ENCODE measurements around the gene SCAPER.
"Not testable (repeated sequence)": the region's sequence is repeated elsewhere in the genome, so short reads cannot be mapped to it uniquely, and the experiment has no call there.

The SCAPER gene

GRCh38 chr15:76904461-76905012, 603 bp downstream of the SCAPER start (continued):
- TF ChIP-seq, protein P1, sequence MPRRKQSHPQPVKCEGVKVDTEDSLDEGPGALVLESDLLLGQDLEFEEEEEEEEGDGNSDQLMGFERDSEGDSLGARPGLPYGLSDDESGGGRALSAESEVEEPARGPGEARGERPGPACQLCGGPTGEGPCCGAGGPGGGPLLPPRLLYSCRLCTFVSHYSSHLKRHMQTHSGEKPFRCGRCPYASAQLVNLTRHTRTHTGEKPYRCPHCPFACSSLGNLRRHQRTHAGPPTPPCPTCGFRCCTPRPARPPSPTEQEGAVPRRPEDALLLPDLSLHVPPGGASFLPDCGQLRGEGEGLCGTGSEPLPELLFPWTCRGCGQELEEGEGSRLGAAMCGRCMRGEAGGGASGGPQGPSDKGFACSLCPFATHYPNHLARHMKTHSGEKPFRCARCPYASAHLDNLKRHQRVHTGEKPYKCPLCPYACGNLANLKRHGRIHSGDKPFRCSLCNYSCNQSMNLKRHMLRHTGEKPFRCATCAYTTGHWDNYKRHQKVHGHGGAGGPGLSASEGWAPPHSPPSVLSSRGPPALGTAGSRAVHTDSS (tag by site-specific recombination; IDR thresholded peaks at IDR 0.05), result no peak
- TF ChIP-seq, protein P2, sequence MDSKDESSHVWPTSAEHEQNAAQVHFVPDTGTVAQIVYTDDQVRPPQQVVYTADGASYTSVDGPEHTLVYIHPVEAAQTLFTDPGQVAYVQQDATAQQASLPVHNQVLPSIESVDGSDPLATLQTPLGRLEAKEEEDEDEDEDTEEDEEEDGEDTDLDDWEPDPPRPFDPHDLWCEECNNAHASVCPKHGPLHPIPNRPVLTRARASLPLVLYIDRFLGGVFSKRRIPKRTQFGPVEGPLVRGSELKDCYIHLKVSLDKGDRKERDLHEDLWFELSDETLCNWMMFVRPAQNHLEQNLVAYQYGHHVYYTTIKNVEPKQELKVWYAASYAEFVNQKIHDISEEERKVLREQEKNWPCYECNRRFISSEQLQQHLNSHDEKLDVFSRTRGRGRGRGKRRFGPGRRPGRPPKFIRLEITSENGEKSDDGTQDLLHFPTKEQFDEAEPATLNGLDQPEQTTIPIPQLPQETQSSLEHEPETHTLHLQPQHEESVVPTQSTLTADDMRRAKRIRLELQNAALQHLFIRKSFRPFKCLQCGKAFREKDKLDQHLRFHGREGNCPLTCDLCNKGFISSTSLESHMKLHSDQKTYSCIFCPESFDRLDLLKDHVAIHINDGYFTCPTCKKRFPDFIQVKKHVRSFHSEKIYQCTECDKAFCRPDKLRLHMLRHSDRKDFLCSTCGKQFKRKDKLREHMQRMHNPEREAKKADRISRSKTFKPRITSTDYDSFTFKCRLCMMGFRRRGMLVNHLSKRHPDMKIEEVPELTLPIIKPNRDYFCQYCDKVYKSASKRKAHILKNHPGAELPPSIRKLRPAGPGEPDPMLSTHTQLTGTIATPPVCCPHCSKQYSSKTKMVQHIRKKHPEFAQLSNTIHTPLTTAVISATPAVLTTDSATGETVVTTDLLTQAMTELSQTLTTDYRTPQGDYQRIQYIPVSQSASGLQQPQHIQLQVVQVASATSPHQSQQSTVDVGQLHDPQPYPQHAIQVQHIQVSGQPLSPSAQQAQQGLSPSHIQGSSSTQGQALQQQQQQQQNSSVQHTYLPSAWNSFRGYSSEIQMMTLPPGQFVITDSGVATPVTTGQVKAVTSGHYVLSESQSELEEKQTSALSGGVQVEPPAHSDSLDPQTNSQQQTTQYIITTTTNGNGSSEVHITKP (tag by site-specific recombination; IDR thresholded peaks at IDR 0.05), result no peak
- TF ChIP-seq ZNF335 (tag by site-specific recombination; conservative IDR thresholded peaks at IDR 0.05) (peak; percentile 86), BCL11B (tag by site-specific recombination; IDR thresholded peaks at IDR 0.05; ENCODE audit: low read depth) (no peak), ZBTB48 (tag by site-specific recombination; IDR thresholded peaks at IDR 0.05) (0 out of 2 replicates have a peak, but pooled peaks have one; percentile 82), IKZF3 (tag by site-specific recombination; IDR thresholded peaks at IDR 0.05) (peak; percentile 82; the same call in 1 of the 2 replicates), ZBTB21 (tag by site-specific recombination; IDR thresholded peaks at IDR 0.05) (0 out of 2 replicates have a peak, but pooled peaks have one; percentile 42)

- ChIA-PET POLR2A (interaction anchor here (1.2 kb wide), 1 partner anchor 28 kb away, joined by 3 read pairs; the partner anchor contains the start of gene RCN2), CTCF (interaction anchor here (0.7 to 1.2 kb wide), 6 partner anchors 9 to 206 kb away, joined by 3 to 4 read pairs (median 3); no protein-coding TSS in a partner anchor)
- Histone ChIP-seq H3K36me3 (ENCODE audit: control insufficient read depth in 2 of 2, insufficient read depth in 1 of 2, low read length in 2 of 2) (no peaks in the 10 kb centered on the region; a peak in 1 of 3 replicates), H3K27ac (ENCODE audit: extremely low read depth, low read depth, low read length) (no peak overlapping the region), H3K4me1 (ENCODE audit: control insufficient read depth, insufficient read depth, low read length) (peaks cover 4% of the 10 kb centered on the region; the same call in 1 of the 2 replicates), H3K9me3 (ENCODE audit: control insufficient read depth, insufficient read depth, low read depth, low read length) (no peaks in the 10 kb centered on the region), H3K4me3 (ENCODE audit: low read depth, low read length) (no peak overlapping the region)
- TF ChIP-seq PRDM1 (tag by site-specific recombination; IDR thresholded peaks at IDR 0.05), result 0 out of 2 replicates have a peak, but pooled peaks have one; percentile 4
- no peak for TF ChIP-seq BCL11A (tag by site-specific recombination; IDR thresholded peaks at IDR 0.05; ENCODE audit: low read depth)
These were observed 1.9 kb downstream of the SCAPER start for GRCh38 chr15:76903251-76903681.

GRCh38 chr15:76901965-76902364, 3.2 kb downstream of the SCAPER start:
- no peaks in the 10 kb centered on the region; a peak in 1 of 3 replicates for H3K36me3 ChIP-seq (ENCODE audit: control insufficient read depth in 2 of 2, insufficient read depth in 1 of 2, low read length in 2 of 2)
- ChIA-PET POLR2A (no interaction called here), CTCF (interaction anchor here (1.0 to 1.2 kb wide), 3 partner anchors 31 to 61 kb away, joined by 3 to 6 read pairs (median 3); no protein-coding TSS in a partner anchor)
- H3K27ac ChIP-seq (ENCODE audit: extremely low read depth, low read depth, low read length), result no peak overlapping the region
- no peaks in the 10 kb centered on the region for H3K9me3 ChIP-seq (ENCODE audit: control insufficient read depth, insufficient read depth, low read depth, low read length)
- H3K4me3 ChIP-seq (ENCODE audit: low read depth, low read length), result no peak overlapping the region
- no peak for TF ChIP-seq ZBTB6 (tag by site-specific recombination; IDR thresholded peaks at IDR 0.05)
- TF ChIP-seq ZNF645 (tag by site-specific recombination; IDR thresholded peaks at IDR 0.05), result no peak
- TF ChIP-seq, protein P3, sequence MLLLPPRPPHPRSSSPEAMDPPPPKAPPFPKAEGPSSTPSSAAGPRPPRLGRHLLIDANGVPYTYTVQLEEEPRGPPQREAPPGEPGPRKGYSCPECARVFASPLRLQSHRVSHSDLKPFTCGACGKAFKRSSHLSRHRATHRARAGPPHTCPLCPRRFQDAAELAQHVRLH (tag by site-specific recombination; IDR thresholded peaks at IDR 0.05), result peak; percentile 42; the same call in 1 of the 2 replicates
- TF ChIP-seq ZNF146 (tag by site-specific recombination; IDR thresholded peaks at IDR 0.05), result peak; percentile 97
- TF ChIP-seq ZSCAN5A (tag by site-specific recombination; IDR thresholded peaks at IDR 0.05), result no peak
- peaks cover 4% of the 10 kb centered on the region; the same call in 1 of the 2 replicates for H3K4me1 ChIP-seq (ENCODE audit: control insufficient read depth, insufficient read depth, low read length)

DNA sequence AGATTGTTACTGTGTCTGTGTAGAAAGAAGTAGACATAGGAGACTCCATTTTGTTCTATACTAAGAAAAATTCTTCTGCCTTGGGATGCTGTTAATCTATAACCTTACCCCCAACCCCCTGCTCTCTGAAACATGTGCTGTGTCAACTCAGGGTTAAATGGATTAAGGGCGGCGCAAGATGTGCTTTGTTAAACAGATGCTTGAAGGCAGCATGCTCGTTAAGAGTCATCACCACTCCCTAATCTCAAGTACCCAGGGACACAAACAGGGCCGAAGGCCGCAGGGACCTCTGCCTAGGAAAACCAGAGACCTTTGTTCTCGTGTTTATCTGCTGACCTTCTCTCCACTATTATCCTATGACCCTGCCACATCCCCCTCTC, 5.2 kb downstream of the SCAPER start:
- H3K4me3 ChIP-seq (ENCODE audit: low read depth, low read length); POLR2A ChIA-PET; H3K27ac ChIP-seq (ENCODE audit: extremely low read depth, low read depth, low read length); CTCF ChIA-PET; H3K36me3 ChIP-seq (ENCODE audit: control insufficient read depth in 2 of 2, insufficient read depth in 1 of 2, low read length in 2 of 2); H3K9me3 ChIP-seq (ENCODE audit: control insufficient read depth, insufficient read depth, low read depth, low read length); H3K4me1 ChIP-seq (ENCODE audit: control insufficient read depth, insufficient read depth, low read length): not testable (repeated sequence)

DNA sequence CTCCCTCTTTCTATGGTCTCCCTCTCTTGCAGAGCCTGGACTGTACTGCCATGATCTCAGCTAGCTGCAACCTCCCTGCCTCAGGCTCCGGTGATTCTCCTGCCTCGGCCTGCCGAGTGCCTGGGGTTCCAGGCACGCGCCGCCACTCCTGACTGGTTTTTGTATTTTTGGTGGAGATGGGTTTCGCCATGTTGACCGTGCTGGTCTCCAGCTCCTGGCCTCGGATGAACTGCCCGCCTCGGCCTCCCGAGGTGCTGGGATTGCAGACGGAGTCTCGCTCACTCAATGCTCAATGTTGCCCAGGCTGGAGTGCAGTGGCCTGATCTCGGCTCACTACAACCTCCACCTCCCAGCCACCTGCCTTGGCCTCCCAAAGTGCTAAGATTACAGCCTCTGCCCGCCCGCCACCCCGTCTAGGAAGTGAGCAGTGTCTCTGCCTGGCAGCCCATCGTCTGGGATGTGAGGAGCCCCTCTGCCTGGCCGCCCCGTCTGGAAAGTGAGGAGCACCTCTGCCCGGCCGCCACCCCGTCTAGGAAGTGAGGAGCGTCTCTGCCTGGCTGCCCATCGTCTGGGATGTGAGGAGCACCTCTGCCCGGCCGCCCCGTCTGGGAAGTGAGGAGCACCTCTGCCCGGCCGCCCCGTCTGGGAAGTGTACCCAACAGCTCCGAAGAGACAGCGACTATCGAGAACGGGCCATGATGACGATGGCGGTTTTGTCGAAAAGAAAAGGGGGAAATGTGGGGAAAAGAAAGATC, 5.8 kb downstream of the SCAPER start:
- H3K36me3 ChIP-seq (ENCODE audit: control insufficient read depth in 2 of 2, insufficient read depth in 1 of 2, low read length in 2 of 2); H3K27ac ChIP-seq (ENCODE audit: extremely low read depth, low read depth, low read length); POLR2A ChIA-PET; H3K4me1 ChIP-seq (ENCODE audit: control insufficient read depth, insufficient read depth, low read length); H3K9me3 ChIP-seq (ENCODE audit: control insufficient read depth, insufficient read depth, low read depth, low read length); H3K4me3 ChIP-seq (ENCODE audit: low read depth, low read length); CTCF ChIA-PET: not testable (repeated sequence)

Data from HEK293 (cell line).